Sigmoid colon (tissue), 7 donors: ENCODE data around the gene FGF23. TPM values are rescaled to one million over a fixed set of nuclear protein-coding genes. Genes with fewer than 3 reads are reported as not detected.

Experiments used
- DNase-seq: peaks from one replicate; pipeline ENCODE4 v3.0.0-alpha.2; 2019
- H3K27ac ChIP-seq, 4 donors: fragments of 200-600 bp; sonication (generic); one replicate each; pipeline ENCODE4 v1.5.1; 2016 to 2019; ENCODE audit warnings: mild to moderate bottlenecking in 1 of 4
- H3K27me3 ChIP-seq, 3 donors: fragments of 200-600 bp; sonication (generic); one replicate each; pipeline ENCODE4 v1.5.1; 2019; ENCODE audit warnings: mild to moderate bottlenecking in 1 of 3
- H3K36me3 ChIP-seq, 4 donors: fragments of 200-600 bp; sonication (generic); one replicate each; pipeline ENCODE4 v1.5.1; 2016 to 2019
- H3K4me1 ChIP-seq, 4 donors: fragments of 200-600 bp; sonication (generic); one replicate each; pipeline ENCODE4 v1.5.1; 2017 to 2019
- H3K4me3 ChIP-seq, 4 donors: fragments of 200-600 bp; sonication (generic); one replicate each; pipeline ENCODE4 v1.5.1; 2017 to 2019; ENCODE audit warnings: mild to moderate bottlenecking in 2 of 4, moderate library complexity in 1 of 4
- H3K9me3 ChIP-seq, 4 donors: fragments of 200-600 bp in 3 of 4; sonication (generic) in 3 of 4; one replicate each; pipeline versions ENCODE4 v1.5.1 to v1.6.1; 2013 to 2019
- CTCF ChIP-seq, 4 experiments: fragments of 450-650 bp in 3 of 4; fragments of 200-600 bp in 1 of 4; IDR thresholded peaks; one replicate each; pipeline ENCODE4 v1.5.1; 2016 to 2019; ENCODE audit warnings: antibody characterized with exemption in 4 of 4, mild to moderate bottlenecking in 3 of 4, moderate library complexity in 2 of 4
- EP300 ChIP-seq, 4 donors: sonication (generic); formaldehyde crosslinking; IDR thresholded peaks; one replicate each; pipeline ENCODE4 v1.6.1; 2017; ENCODE audit warnings: antibody characterized with exemption in 4 of 4
- POLR2A ChIP-seq, 2 donors: fragments of 450-650 bp; IDR thresholded peaks; one replicate each; pipeline ENCODE4 v1.6.1; 2016; ENCODE audit warnings: antibody characterized with exemption in 2 of 2, mild to moderate bottlenecking in 2 of 2, moderate library complexity in 2 of 2
- POLR2AphosphoS5 ChIP-seq, 4 donors: sonication (generic); formaldehyde crosslinking; IDR thresholded peaks; one replicate each; pipeline ENCODE4 v1.6.1; 2017; ENCODE audit warnings: antibody characterized with exemption in 4 of 4
- WGBS, 2 donors: extraction: QIAGEN DNeasy Blood & Tissue Kit; methylation state at CpG; one replicate each; pipeline ENCODE4 v1.1.7; 2013; 5-methylcytosine and 5-hydroxymethylcytosine counted together
- intact Hi-C: fragments of 100-400 bp; cut with DNase I; formaldehyde crosslinking; loops from one replicate; pipeline ENCODE4 v1.15.1; 2023
- polyA plus RNA-seq, 3 donors: library from polyadenylated mRNA; stranded (reverse); fragments of 200-250 nt; gene quantifications; one replicate each; pipeline ENCODE4 v1.2.3, GENCODE V29; 2013
- total RNA-seq, 4 donors: library from RNA; depleted of rRNA; stranded (reverse); fragments of >200 nt; gene quantifications; one replicate each; pipeline ENCODE4 v1.1.0, GENCODE V29; 2016
- donor health status: healthy with polysubstance abuse.
- donor health status: Bipolar disorder and iron deficiency.
- donor health status: healthy.

Gene FGF23
- total and polyA plus RNA-seq, 7 donors = not detected

GRCh38 chr12:4369548-4369947, 10.0 kb downstream of the FGF23 start:
- Histone ChIP-seq H3K4me1 (no peaks in the 10 kb centered on the region), H3K9me3 (no peaks in the 10 kb centered on the region), H3K4me3 (no peak overlapping the region), H3K27me3 (no peaks in the 10 kb centered on the region), H3K27ac (no peak overlapping the region), H3K36me3 (no peaks in the 10 kb centered on the region)
- no peak for DNase-seq
- intact Hi-C loops = no loop called here
- 90 to 93% methylated on average over 4 of the region's 4 CpGs for WGBS, 2 donors
- TF ChIP-seq POLR2AphosphoS5 (IDR thresholded peaks at IDR 0.05) (no peak), EP300 (IDR thresholded peaks at IDR 0.05) (no peak), CTCF (IDR thresholded peaks at IDR 0.05) (no peak), POLR2A (IDR thresholded peaks at IDR 0.05) (no peak)

DNA sequence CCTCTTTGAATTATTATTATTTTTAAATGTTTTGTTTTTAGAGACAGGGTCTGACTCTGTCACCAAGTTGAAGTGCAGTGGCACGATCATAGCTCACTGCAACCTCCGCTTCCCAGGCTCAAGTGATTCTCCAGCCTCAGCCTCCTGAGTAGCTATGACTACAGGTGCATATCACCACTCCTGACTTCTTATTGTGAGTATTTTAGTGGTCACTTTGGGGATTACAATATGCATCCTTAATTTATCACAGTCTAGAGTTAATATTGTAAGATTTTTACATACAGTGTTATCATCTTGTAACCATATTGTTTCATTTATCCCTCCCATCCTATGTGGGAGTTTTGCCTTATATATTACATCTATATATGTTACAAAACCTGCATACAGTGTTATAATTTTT, 13.4 kb downstream of the FGF23 start:
- Histone ChIP-seq H3K27ac (no peak overlapping the region), H3K4me3 (no peak overlapping the region), H3K9me3 (no peaks in the 10 kb centered on the region), H3K4me1 (no peaks in the 10 kb centered on the region), H3K36me3 (no peaks in the 10 kb centered on the region), H3K27me3 (no peaks in the 10 kb centered on the region)
- intact Hi-C loops = no loop called here
- no peak for DNase-seq
- TF ChIP-seq POLR2A (IDR thresholded peaks at IDR 0.05) (no peak), EP300 (IDR thresholded peaks at IDR 0.05) (no peak), CTCF (IDR thresholded peaks at IDR 0.05) (no peak), POLR2AphosphoS5 (IDR thresholded peaks at IDR 0.05) (no peak)
- WGBS, 2 donors = 86 to 92% methylated on average over 2 of the region's 2 CpGs

GRCh38 chr12:4356041-4356327, 23.5 kb downstream of the FGF23 start:
- no peaks in the 10 kb centered on the region for H3K4me1 ChIP-seq
- H3K9me3 ChIP-seq = no peaks in the 10 kb centered on the region
- H3K27me3 ChIP-seq = no peaks in the 10 kb centered on the region
- DNase-seq = no peak
- TF ChIP-seq CTCF (IDR thresholded peaks at IDR 0.05) (peak in 2 of 4 experiments; percentile 9 to 41), POLR2A (IDR thresholded peaks at IDR 0.05) (no peak), EP300 (IDR thresholded peaks at IDR 0.05) (no peak), POLR2AphosphoS5 (IDR thresholded peaks at IDR 0.05) (no peak)
- intact Hi-C loops = no loop called here
- H3K36me3 ChIP-seq = peaks cover 0 to 26% (median 4%) of the 10 kb centered on the region in 4 donors
- H3K4me3 ChIP-seq = no peak overlapping the region
- H3K27ac ChIP-seq = no peak overlapping the region

- 88 to 91% methylated on average over 3 of the region's 3 CpGs for WGBS, 2 donors
- Histone ChIP-seq H3K4me3 (no peak overlapping the region), H3K4me1 (no peaks in the 10 kb centered on the region), H3K9me3 (no peaks in the 10 kb centered on the region), H3K36me3 (peaks cover 0 to 32% (median 4%) of the 10 kb centered on the region in 4 donors), H3K27me3 (no peaks in the 10 kb centered on the region), H3K27ac (no peak overlapping the region)
- TF ChIP-seq CTCF (IDR thresholded peaks at IDR 0.05) (no peak), EP300 (IDR thresholded peaks at IDR 0.05) (no peak), POLR2A (IDR thresholded peaks at IDR 0.05) (no peak), POLR2AphosphoS5 (IDR thresholded peaks at IDR 0.05) (no peak)
- no peak for DNase-seq
- intact Hi-C loops = loop anchor here (2.0 kb wide), 1 partner anchor 171 kb away; no protein-coding TSS in a partner anchor
Measured at GRCh38 chr12:4355156-4356040, 24.1 kb downstream of the FGF23 start.
